Measurements from ENCODE around the gene MYH11.
"Not testable (repeated sequence)": the region's sequence is repeated elsewhere in the genome, so short reads cannot be mapped to it uniquely, and the experiment has no call there.

Gene MYH11

GRCh38 chr16:15803618-15804017 lies 53.2 kb downstream of the MYH11 start:
- no peak for DNase-seq

GRCh38 chr16:15799851-15800495 lies 56.9 kb downstream of the MYH11 start:
- DNase-seq, result no peak

- no peak for DNase-seq
Observed at GRCh38 chr16:15798671-15799070, 58.2 kb downstream of the MYH11 start.

- DNase-seq, result no peak
Observed at GRCh38 chr16:15796885-15797284, 59.9 kb downstream of the MYH11 start.

GRCh38 chr16:15795615-15796014 lies 61.2 kb downstream of the MYH11 start:
- DNase-seq, result no peak

GRCh38 chr16:15792563-15792971 lies 64.3 kb downstream of the MYH11 start:
- no peak for DNase-seq

- DNase-seq, result no peak
Observed at GRCh38 chr16:15790458-15790857, 66.4 kb downstream of the MYH11 start.

- DNase-seq, result not testable (repeated sequence)
Observed at GRCh38 chr16:15789816-15790215, 67.0 kb downstream of the MYH11 start.

GRCh38 chr16:15788846-15789239 lies 68.0 kb downstream of the MYH11 start:
- DNase-seq, result no peak

- no peak for DNase-seq
Observed at GRCh38 chr16:15786501-15786900, 70.3 kb downstream of the MYH11 start.

GRCh38 chr16:15785386-15786059 lies 71.3 kb downstream of the MYH11 start:
- no peak for DNase-seq

- no peak for DNase-seq
Observed at GRCh38 chr16:15783985-15784384, 72.8 kb downstream of the MYH11 start.

- no peak for DNase-seq
Observed at GRCh38 chr16:15782573-15783365, 74.1 kb downstream of the MYH11 start.

- DNase-seq, result no peak
Observed at GRCh38 chr16:15781650-15782049, 75.2 kb downstream of the MYH11 start.

GRCh38 chr16:15780805-15781204 lies 76.0 kb downstream of the MYH11 start:
- DNase-seq, result no peak

- DNase-seq, result no peak
Observed at GRCh38 chr16:15779664-15780351, 77.0 kb downstream of the MYH11 start.

GRCh38 chr16:15778999-15779614 lies 77.7 kb downstream of the MYH11 start:
- no peak for DNase-seq

GRCh38 chr16:15778204-15778743 lies 78.6 kb downstream of the MYH11 start:
- DNase-seq, result no peak

- DNase-seq, result peak; percentile 43
Observed at GRCh38 chr16:15777533-15778203, 79.2 kb downstream of the MYH11 start.

GRCh38 chr16:15776572-15776971 lies 80.3 kb downstream of the MYH11 start:
- no peak for DNase-seq

GRCh38 chr16:15775663-15776304 lies 81.0 kb downstream of the MYH11 start:
- peak; percentile 30 for DNase-seq
